Measurements from ENCODE around the gene PPP1CC. TPM values are rescaled to one million over a fixed set of nuclear protein-coding genes. Genes with fewer than 3 reads are reported as not detected.

PPP1CC gene
- total RNA-seq, 4 donors from 2014 or later = 92.2 to 120 (median 101) TPM

GRCh38 chr12:110750784-110751461 lies 8.2 kb upstream of the PPP1CC start:
- peaks cover 0 to 9% (median 7%) of the 10 kb centered on the region in 4 donors for H3K4me1 ChIP-seq

GRCh38 chr12:110746550-110746949 lies 3.9 kb upstream of the PPP1CC start:
- H3K36me3 ChIP-seq = no peaks in the 10 kb centered on the region
- DNase-seq (ENCODE audit: extremely low spot score) = no peak
- no peak overlapping the region for H3K4me3 ChIP-seq
- 96% methylated on average over 6 of the region's 6 CpGs for WGBS
- H3K9me3 ChIP-seq = no peaks in the 10 kb centered on the region
- H3K27ac ChIP-seq (replicated peaks in 1 of 4) = no peak overlapping the region
- H3K27me3 ChIP-seq = no peaks in the 10 kb centered on the region
- intact Hi-C loops (cut with DNase I) = no loop called here
- H3K4me1 ChIP-seq = peaks cover 19 to 26% (median 23%) of the 10 kb centered on the region in 4 donors
- TF ChIP-seq POLR2AphosphoS5 (IDR thresholded peaks at IDR 0.05) (no peak), EP300 (IDR thresholded peaks at IDR 0.05) (no peak), POLR2A (IDR thresholded peaks at IDR 0.05; ENCODE audit: low read depth) (no peak), CTCF (IDR thresholded peaks at IDR 0.05) (no peak)

More at GRCh38 chr12:110750784-110751461, 8.2 kb upstream of the PPP1CC start:
- no peaks in the 10 kb centered on the region for H3K36me3 ChIP-seq
- peak overlapping the region; percentile 23 to 66 (median 38) for H3K27ac ChIP-seq (replicated peaks in 1 of 4)
- H3K27me3 ChIP-seq = no peaks in the 10 kb centered on the region
- TF ChIP-seq POLR2A (IDR thresholded peaks at IDR 0.05; ENCODE audit: low read depth) (no peak), POLR2AphosphoS5 (IDR thresholded peaks at IDR 0.05) (no peak), EP300 (IDR thresholded peaks at IDR 0.05) (no peak), CTCF (IDR thresholded peaks at IDR 0.05) (no peak)
- no peak overlapping the region for H3K4me3 ChIP-seq
- intact Hi-C loops (cut with DNase I) = loop anchor here (10.0 kb wide), 1 partner anchor 64 kb away; no protein-coding TSS in a partner anchor
- DNase-seq (ENCODE audit: extremely low spot score) = no peak
- WGBS = 89% methylated on average over 13 of the region's 13 CpGs
- H3K9me3 ChIP-seq = no peaks in the 10 kb centered on the region

- WGBS = 93% methylated on average over 16 of the region's 16 CpGs
- no peaks in the 10 kb centered on the region for H3K36me3 ChIP-seq
- H3K27me3 ChIP-seq = no peaks in the 10 kb centered on the region
- no peaks in the 10 kb centered on the region for H3K9me3 ChIP-seq
- H3K27ac ChIP-seq (replicated peaks in 1 of 4) = peak overlapping the region; percentile 18 to 96 (median 92)
- no peak overlapping the region for H3K4me3 ChIP-seq
- TF ChIP-seq POLR2AphosphoS5 (IDR thresholded peaks at IDR 0.05) (no peak), CTCF (IDR thresholded peaks at IDR 0.05) (no peak), POLR2A (IDR thresholded peaks at IDR 0.05; ENCODE audit: low read depth) (no peak), EP300 (IDR thresholded peaks at IDR 0.05) (no peak)
- H3K4me1 ChIP-seq = peaks cover 25 to 34% (median 31%) of the 10 kb centered on the region in 4 donors
- intact Hi-C loops (cut with DNase I) = no loop called here
- no peak for DNase-seq (ENCODE audit: extremely low spot score)
These were observed 3.0 kb upstream of the PPP1CC start for GRCh38 chr12:110745542-110746284.

- peaks cover 35 to 44% (median 41%) of the 10 kb centered on the region in 4 donors for H3K4me1 ChIP-seq
- intact Hi-C loops (cut with DNase I) = loop anchor here (5.0 kb wide), 1 partner anchor 143 kb away; no protein-coding TSS in a partner anchor
- 66% methylated on average over 5 of the region's 5 CpGs for WGBS
- peak overlapping the region; percentile 89 to 96 (median 94) for H3K27ac ChIP-seq (replicated peaks in 1 of 4)
- TF ChIP-seq POLR2AphosphoS5 (IDR thresholded peaks at IDR 0.05) (no peak), CTCF (IDR thresholded peaks at IDR 0.05) (no peak), EP300 (IDR thresholded peaks at IDR 0.05) (no peak), POLR2A (IDR thresholded peaks at IDR 0.05; ENCODE audit: low read depth) (no peak)
- no peaks in the 10 kb centered on the region for H3K27me3 ChIP-seq
- no peaks in the 10 kb centered on the region for H3K36me3 ChIP-seq
- H3K4me3 ChIP-seq = no peak overlapping the region
- H3K9me3 ChIP-seq = no peaks in the 10 kb centered on the region
- no peak for DNase-seq (ENCODE audit: extremely low spot score)
These were observed 2.0 kb upstream of the PPP1CC start for GRCh38 chr12:110744601-110745264.
